Esophagus squamous epithelium (tissue), 4 donors: Measurements from ENCODE around the gene SRF.

Experiments
- CTCF ChIP-seq, 6 experiments: fragments of 450-650 bp in 4 of 6; fragments of 200-600 bp in 2 of 6; sonication (generic) in 2 of 6; IDR thresholded peaks; one replicate each; pipeline ENCODE4 v1.5.1; 2016 to 2019; ENCODE audit warnings: antibody characterized with exemption in 6 of 6, mild to moderate bottlenecking in 4 of 6, moderate library complexity in 4 of 6
- POLR2A ChIP-seq, 4 donors: fragments of 450-650 bp; IDR thresholded peaks; one replicate each; pipeline ENCODE4 v1.6.1; 2017; ENCODE audit warnings: antibody characterized with exemption in 4 of 4, mild to moderate bottlenecking in 4 of 4, moderate library complexity in 3 of 4

GRCh38 chr6:43178951-43179830, 8.1 kb downstream of the SRF start:
- TF ChIP-seq CTCF (IDR thresholded peaks at IDR 0.05) (no peak), POLR2A (IDR thresholded peaks at IDR 0.05) (no peak)
